IMR-90 (cell line): ENCODE data around the gene MLLT3. TPM values are rescaled to one million over a fixed set of nuclear protein-coding genes. Genes with fewer than 3 reads are reported as not detected.
A peak's percentile ranks its signal among the peaks of the same experiment; 100 is the strongest.

Experiments used
- ATAC-seq: fragments of 200-7000 bp; cut with Tn5 transposase; 2 replicates; pipeline ENCODE4 v1.9.1; 2020; ENCODE audit warnings: low read depth, mild to moderate bottlenecking, moderate library complexity
- BruUV-seq: library from RNA; stranded (reverse); fragments of 400-500 nt; replicated peaks from 2 replicates; lab custom pipeline; 2021; lab: Mats Ljungman, UMichigan
- CTCF ChIA-PET: fragments of 300-600 bp; formaldehyde crosslinking; extraction: SDS; loops from one replicate; lab custom pipeline; 2021; ENCODE audit warnings: antibody characterized with exemption; lab: Yijun Ruan, JAX
- POLR2A ChIA-PET: fragments of 300-600 bp; sonication (Branson Sonifier 250); formaldehyde crosslinking; loops from one replicate; lab custom pipeline; 2022; ENCODE audit warnings: antibody characterized with exemption; ENCODE audit not compliant: unreplicated experiment; lab: Charles Lee
- DNase-seq: peaks from one replicate; pipeline ENCODE4 v3.0.0; 2013
- H2AFZ ChIP-seq: replicated peaks from 2 replicates; pipeline ENCODE3; 2013; ENCODE audit warnings: low read length, mild to moderate bottlenecking; ENCODE audit not compliant: poor library complexity
- H2AK5ac ChIP-seq: 2 replicates; pipeline ENCODE4 v1.6.1; 2013; ENCODE audit warnings: low read depth, low read length, inconsistent platforms
- H2AK9ac ChIP-seq: replicated peaks from 2 replicates; pipeline ENCODE3; 2013; ENCODE audit warnings: mild to moderate bottlenecking, low read depth, low read length, moderate library complexity; ENCODE audit not compliant: poor library complexity
- H2BK120ac ChIP-seq: 2 replicates; pipeline ENCODE4 v1.6.1; 2013; ENCODE audit warnings: low read depth, low read length, inconsistent platforms
- H2BK15ac ChIP-seq: 3 replicates; pipeline ENCODE4 v1.6.1; 2013; ENCODE audit warnings: low read depth, low read length, inconsistent platforms
- H2BK20ac ChIP-seq: 2 replicates; pipeline ENCODE4 v1.6.1; 2013; ENCODE audit warnings: low read depth, mild to moderate bottlenecking, inconsistent platforms, low read length, moderate library complexity
- H2BK5ac ChIP-seq: 2 replicates; pipeline ENCODE4 v1.6.1; 2013; ENCODE audit warnings: mild to moderate bottlenecking, low read depth, low read length, inconsistent platforms; ENCODE audit not compliant: poor library complexity, severe bottlenecking
- H3K14ac ChIP-seq: replicated peaks from 2 replicates; pipeline ENCODE4 v1.6.1; 2013; ENCODE audit warnings: low read depth, low read length, inconsistent platforms
- H3K18ac ChIP-seq: 2 replicates; pipeline ENCODE4 v1.6.1; 2013; ENCODE audit warnings: low read depth, low read length, control low read depth
- H3K23ac ChIP-seq: 2 replicates; pipeline ENCODE4 v1.6.1; 2013; ENCODE audit warnings: low read depth, low read length, inconsistent platforms
- H3K27ac ChIP-seq: 2 replicates; pipeline ENCODE4 v1.5.1; 2013; ENCODE audit warnings: mild to moderate bottlenecking, control low read depth, low read length; ENCODE audit not compliant: insufficient read depth
- H3K27me3 ChIP-seq: 2 replicates; pipeline ENCODE4 v1.6.1; 2013; ENCODE audit warnings: low read length; ENCODE audit not compliant: control insufficient read depth, insufficient read depth
- H3K36me3 ChIP-seq: 2 replicates; pipeline ENCODE4 v1.6.1; 2013; ENCODE audit warnings: low read length, mixed read lengths; ENCODE audit not compliant: control insufficient read depth, insufficient read depth
- H3K4ac ChIP-seq: 2 replicates; pipeline ENCODE4 v1.6.1; 2013; ENCODE audit warnings: low read depth, low read length, inconsistent platforms
- H3K4me1 ChIP-seq: 2 replicates; pipeline ENCODE4 v1.6.1; 2013; ENCODE audit warnings: low read length, mixed read lengths; ENCODE audit not compliant: control insufficient read depth, insufficient read depth
- H3K4me2 ChIP-seq: 2 replicates; pipeline ENCODE4 v1.6.1; 2013; ENCODE audit warnings: low read depth, mild to moderate bottlenecking, control low read depth, low read length, moderate library complexity
- H3K4me3 ChIP-seq: 2 replicates; pipeline ENCODE4 v1.5.1; 2013; ENCODE audit warnings: low read depth, mild to moderate bottlenecking, control low read depth, low read length, moderate library complexity; ENCODE audit not compliant: insufficient read depth
- H3K56ac ChIP-seq: 2 replicates; pipeline ENCODE4 v1.6.1; 2013; ENCODE audit warnings: low read length, inconsistent platforms; ENCODE audit not compliant: insufficient read depth; ENCODE audit errors: extremely low read depth
- H3K79me1 ChIP-seq, 2 experiments: 2 replicates each; pipeline ENCODE4 v1.6.1; 2013; ENCODE audit warnings: low read length in 2 of 2, inconsistent platforms in 1 of 2, low read depth in 1 of 2
- H3K9ac ChIP-seq: 2 replicates; pipeline ENCODE4 v1.6.1; 2013; ENCODE audit warnings: low read depth, low read length, control low read depth
- H3K9me1 ChIP-seq: 2 replicates; pipeline ENCODE4 v1.6.1; 2013; ENCODE audit warnings: low read length, inconsistent platforms; ENCODE audit not compliant: insufficient read depth
- H3K9me3 ChIP-seq: 2 replicates; pipeline ENCODE4 v1.6.1; 2013; ENCODE audit warnings: low read length; ENCODE audit not compliant: control insufficient read depth, insufficient read depth
- H4K20me1 ChIP-seq: 2 replicates; pipeline ENCODE4 v1.6.1; 2013; ENCODE audit warnings: low read length, inconsistent platforms; ENCODE audit not compliant: insufficient read depth
- H4K5ac ChIP-seq: 2 replicates; pipeline ENCODE4 v1.6.1; 2013; ENCODE audit warnings: mild to moderate bottlenecking, low read depth, low read length, control low read depth
- H4K8ac ChIP-seq, 2 experiments: 2 replicates each; pipeline ENCODE4 v1.6.1; 2013; ENCODE audit warnings: low read depth in 2 of 2, low read length in 2 of 2, control low read depth in 1 of 2, inconsistent platforms in 1 of 2
- H4K91ac ChIP-seq: 2 replicates; pipeline ENCODE4 v1.6.1; 2013; ENCODE audit warnings: low read depth, low read length, inconsistent platforms; ENCODE audit not compliant: insufficient read depth
- CHD1 ChIP-seq: IDR thresholded peaks from 2 replicates; pipeline ENCODE4 v1.6.1; 2012; ENCODE audit warnings: low read depth, low read length, improper control_type of control experiment
- ELK1 ChIP-seq: fragments of 150-350 bp; IDR thresholded peaks from 2 replicates; pipeline ENCODE4 v1.6.1; 2016; ENCODE audit warnings: low read depth, mild to moderate bottlenecking, low read length, moderate library complexity, borderline replicate concordance
- FOS ChIP-seq: fragments of 150-350 bp; IDR thresholded peaks from 2 replicates; pipeline ENCODE4 v1.6.1; 2016; ENCODE audit warnings: low read depth, low read length
- MXI1 ChIP-seq: IDR thresholded peaks from 2 replicates; pipeline ENCODE4 v1.6.1; 2012; ENCODE audit warnings: low read depth, mild to moderate bottlenecking, low read length, moderate library complexity, borderline replicate concordance
- NFE2L2 ChIP-seq: fragments of 150-350 bp; IDR thresholded peaks from 2 replicates; pipeline ENCODE4 v1.6.1; 2016; ENCODE audit warnings: low read depth, mild to moderate bottlenecking, low read length
- POLR2A ChIP-seq: IDR thresholded peaks from 2 replicates; pipeline ENCODE4 v1.6.1; 2012; ENCODE audit warnings: mild to moderate bottlenecking, low read depth, low read length
- RAD21 ChIP-seq: IDR thresholded peaks from 2 replicates; pipeline ENCODE4 v1.6.1; 2012; ENCODE audit warnings: low read length, improper control_type of control experiment
- RCOR1 ChIP-seq: IDR thresholded peaks from 2 replicates; pipeline ENCODE4 v1.6.1; 2012; ENCODE audit warnings: mild to moderate bottlenecking, low read length, improper control_type of control experiment; ENCODE audit not compliant: insufficient replicate concordance
- RFX5 ChIP-seq: IDR thresholded peaks from 2 replicates; pipeline ENCODE4 v1.8.0; 2012; ENCODE audit warnings: low read depth, mild to moderate bottlenecking, low read length, moderate library complexity
- WGBS, 2 experiments: methylation state at CpG; one replicate each; pipeline versions ENCODE4 v1.1.5 to v1.1.7; 2013; ENCODE audit warnings: missing lambda C conversion rate in 2 of 2; ENCODE audit not compliant: insufficient read length in 1 of 2; ENCODE audit errors: extremely low coverage in 2 of 2; 5-methylcytosine and 5-hydroxymethylcytosine counted together
- dilution Hi-C: fragments of 300-500 bp; cut with HindIII; formaldehyde crosslinking; loops from one replicate; pipeline ENCODE4 v1.14.3; 2018; ENCODE audit warnings: low sequenced_read_pairs; ENCODE audit not compliant: unreplicated experiment
- in situ Hi-C: fragments of 300-500 bp; cut with MboI; formaldehyde crosslinking; loops from 3 replicates; pipeline ENCODE4 v1.14.3; 2019; ENCODE audit warnings: low sequenced_read_pairs, inconsistent platforms, mixed read lengths
- intact Hi-C: fragments of 100-400 bp; cut with micrococcal nuclease; formaldehyde crosslinking; loops from 2 replicates; pipeline ENCODE4 v1.10.0; 2022
- polyA plus RNA-seq, 3 experiments: library from polyadenylated mRNA; depleted of rRNA; stranded (reverse); fragments of >200 nt; gene quantifications; 2 replicates each; pipeline ENCODE4 v1.2.3, GENCODE V29; 2012; ENCODE audit warnings: low replicate concordance in 1 of 3
- total RNA-seq: library from RNA; depleted of rRNA; stranded (reverse); fragments of >200 nt; gene quantifications from 2 replicates; pipeline ENCODE4 v1.2.3, GENCODE V29; 2012

Gene MLLT3
- total and polyA plus RNA-seq, 2 of the 4 experiments (the other 2 are of a cell fraction) = 10.4 to 21.1 TPM

- ATAC-seq = no peak
- Histone ChIP-seq H3K9ac (0 out of 2 replicates have a peak overlapping the region, but pooled peaks have one; percentile 20), H3K4ac (0 out of 2 replicates have a peak overlapping the region, but pooled peaks have one; percentile 24), H3K4me3 (peak overlapping the region; percentile 93), H2BK120ac (0 out of 2 replicates have a peak overlapping the region, but pooled peaks have one; percentile 24), H2BK5ac (no peak overlapping the region), H3K27me3 (no peaks in the 10 kb centered on the region), H4K8ac (no peak overlapping the region), H4K20me1 (peaks cover 6% of the 10 kb centered on the region; the same call in 1 of the 2 replicates), H3K23ac (peak overlapping the region; percentile 74), H2BK15ac (no peak overlapping the region), H3K9me3 (no peaks in the 10 kb centered on the region), H2AFZ (peak overlapping the region; percentile 64), H2AK9ac (peak overlapping the region; percentile 19), H3K14ac (peak overlapping the region; percentile 28), H4K5ac (peak overlapping the region; percentile 19; the same call in 1 of the 2 replicates), H3K4me1 (peaks cover 6% of the 10 kb centered on the region), H3K56ac (no peak overlapping the region), H2AK5ac (peak overlapping the region; percentile 7; the same call in 1 of the 2 replicates), H3K9me1 (peaks cover 2% of the 10 kb centered on the region; the same call in 1 of the 2 replicates), H3K36me3 (peaks cover 3% of the 10 kb centered on the region; the same call in 1 of the 2 replicates), H3K4me2 (peak overlapping the region; percentile 100), H3K79me1 (peaks cover 25 to 27% of the 10 kb centered on the region in 2 experiments), H3K27ac (no peak overlapping the region), H3K18ac (no peak overlapping the region), H4K91ac (no peak overlapping the region), H2BK20ac (no peak overlapping the region)
- whole genome bisulfite sequencing, 2 experiments = 66% methylated on average over 3 of the region's 15 CpGs; no CpG with 5 or more reads in 1 of the 2 experiments
- intact Hi-C loops = loop anchor here (2.0 to 5.0 kb wide), 2 partner anchors 61 to 363 kb away; no protein-coding TSS in a partner anchor
- POLR2A ChIA-PET = no interaction called here
- CTCF ChIA-PET = no interaction called here
- DNase-seq = peak; percentile 7
- in situ Hi-C loops = loop anchor here (5.0 kb wide), 1 partner anchor 262 kb away; no protein-coding TSS in a partner anchor
- BruUV-seq = no TSS peak
- no peak for TF ChIP-seq RAD21
- no peak for TF ChIP-seq ELK1
- no peak for TF ChIP-seq MXI1
- no peak for TF ChIP-seq FOS
- no peak for TF ChIP-seq RCOR1
- no peak for TF ChIP-seq NFE2L2
- TF ChIP-seq POLR2A = no peak
- no peak for TF ChIP-seq RFX5
- no peak for TF ChIP-seq CHD1
- dilution Hi-C loops = no loop called here
These were observed 2.7 kb downstream of the MLLT3 start for GRCh38 chr9:20619487-20620200.
